Measurements from ENCODE around the gene SUCLG2.

SUCLG2 gene

GRCh38 chr3:67437789-67438188 is 216.6 kb downstream of the SUCLG2 start:
- no peak for DNase-seq

GRCh38 chr3:67437090-67437489 is 217.3 kb downstream of the SUCLG2 start:
- DNase-seq: no peak

- DNase-seq: no peak
These were observed 221.3 kb downstream of the SUCLG2 start for GRCh38 chr3:67433109-67433508.

- no peak for DNase-seq
These were observed 222.5 kb downstream of the SUCLG2 start for GRCh38 chr3:67431887-67432286.

- no peak for DNase-seq
These were observed 230.7 kb downstream of the SUCLG2 start for GRCh38 chr3:67423722-67424121.

- DNase-seq: no peak
These were observed 232.5 kb downstream of the SUCLG2 start for GRCh38 chr3:67421912-67422311.

- DNase-seq: no peak
These were observed 234.6 kb downstream of the SUCLG2 start for GRCh38 chr3:67419779-67420178.

- DNase-seq: no peak
These were observed 235.2 kb downstream of the SUCLG2 start for GRCh38 chr3:67419218-67419529.

GRCh38 chr3:67418426-67419217 is 235.8 kb downstream of the SUCLG2 start:
- DNase-seq: no peak

- no peak for DNase-seq
These were observed 237.7 kb downstream of the SUCLG2 start for GRCh38 chr3:67416703-67417102.

GRCh38 chr3:67415511-67415910 is 238.9 kb downstream of the SUCLG2 start:
- DNase-seq: no peak

GRCh38 chr3:67414740-67415139 is 239.7 kb downstream of the SUCLG2 start:
- DNase-seq: no peak

GRCh38 chr3:67405193-67405592 is 249.2 kb downstream of the SUCLG2 start:
- no peak for DNase-seq

- no peak for DNase-seq
These were observed 251.5 kb downstream of the SUCLG2 start for GRCh38 chr3:67402873-67403272.

GRCh38 chr3:67401921-67402320 is 252.5 kb downstream of the SUCLG2 start:
- DNase-seq: no peak

- DNase-seq: no peak
These were observed 253.9 kb downstream of the SUCLG2 start for GRCh38 chr3:67400476-67400875.

GRCh38 chr3:67389176-67389575 is 265.2 kb downstream of the SUCLG2 start:
- no peak for DNase-seq

- DNase-seq: no peak
These were observed 265.7 kb downstream of the SUCLG2 start for GRCh38 chr3:67388738-67389137.

GRCh38 chr3:67386451-67386850 is 268.0 kb downstream of the SUCLG2 start:
- DNase-seq: no peak

GRCh38 chr3:67384760-67385397 is 269.5 kb downstream of the SUCLG2 start:
- DNase-seq: peak; percentile 65

GRCh38 chr3:67384016-67384415 is 270.4 kb downstream of the SUCLG2 start:
- no peak for DNase-seq

- DNase-seq: no peak
These were observed 271.0 kb downstream of the SUCLG2 start for GRCh38 chr3:67383379-67383778.

GRCh38 chr3:67382536-67382935 is 271.9 kb downstream of the SUCLG2 start:
- DNase-seq: no peak

- peak; percentile 32 for DNase-seq
These were observed 272.6 kb downstream of the SUCLG2 start for GRCh38 chr3:67381667-67382272.
